Spleen (tissue), 7 donors: ENCODE data around the gene SRD5A2.

Experiments used
- POLR2A ChIP-seq, 3 donors: fragments of 450-650 bp; IDR thresholded peaks; one replicate each; pipeline ENCODE4 v1.5.1; 2017; ENCODE audit warnings: antibody characterized with exemption in 3 of 3, mild to moderate bottlenecking in 1 of 3
- POLR2AphosphoS5 ChIP-seq, 3 donors: sonication (generic); formaldehyde crosslinking; IDR thresholded peaks; one replicate each; pipeline ENCODE4 v1.5.1; 2017; ENCODE audit warnings: antibody characterized with exemption in 3 of 3
- TF ChIP-seq, protein P1 (sequence below), 11 experiments: fragments of 200-600 bp in 7 of 11; fragments of 450-650 bp in 4 of 11; sonication (generic) in 4 of 11; IDR thresholded peaks in 8 of 11; conservative IDR thresholded peaks in 3 of 11; 1 replicate in 7 of 11; 2 replicates in 4 of 11; pipeline versions ENCODE4 v1.4.0 to v1.8.0; 2016 to 2021; ENCODE audit warnings: antibody characterized with exemption in 11 of 11, inconsistent platforms in 4 of 11, mild to moderate bottlenecking in 1 of 11
- donor health status: DM: no; HTN: no; CAD: no; lungs with moderate emphysema.
- donor health status: DM: no; HTN: no; CAD: no.
- donor health status: DM: no; HTN: no; CAD: no.

DNA sequence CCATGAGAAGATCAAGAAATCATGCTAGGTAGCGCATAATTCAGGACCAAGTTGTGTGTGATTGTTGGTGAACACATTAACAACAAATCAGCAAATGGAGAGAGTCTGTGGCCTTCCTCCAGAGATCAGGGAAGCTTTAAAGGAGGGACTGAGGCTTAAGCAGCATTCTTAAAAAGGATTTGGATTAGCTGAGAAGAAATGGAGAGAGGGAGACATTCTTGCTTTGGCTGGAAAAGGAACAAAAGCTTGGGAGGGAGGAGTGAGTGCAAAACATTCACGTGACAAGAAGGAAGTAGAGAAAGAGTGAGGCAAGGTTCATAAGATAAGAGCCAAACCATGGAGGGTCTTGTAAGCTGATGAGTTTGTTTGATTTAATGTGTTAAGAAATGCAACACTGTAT, 75.6 kb downstream of the SRD5A2 start:
- TF ChIP-seq, protein P1, sequence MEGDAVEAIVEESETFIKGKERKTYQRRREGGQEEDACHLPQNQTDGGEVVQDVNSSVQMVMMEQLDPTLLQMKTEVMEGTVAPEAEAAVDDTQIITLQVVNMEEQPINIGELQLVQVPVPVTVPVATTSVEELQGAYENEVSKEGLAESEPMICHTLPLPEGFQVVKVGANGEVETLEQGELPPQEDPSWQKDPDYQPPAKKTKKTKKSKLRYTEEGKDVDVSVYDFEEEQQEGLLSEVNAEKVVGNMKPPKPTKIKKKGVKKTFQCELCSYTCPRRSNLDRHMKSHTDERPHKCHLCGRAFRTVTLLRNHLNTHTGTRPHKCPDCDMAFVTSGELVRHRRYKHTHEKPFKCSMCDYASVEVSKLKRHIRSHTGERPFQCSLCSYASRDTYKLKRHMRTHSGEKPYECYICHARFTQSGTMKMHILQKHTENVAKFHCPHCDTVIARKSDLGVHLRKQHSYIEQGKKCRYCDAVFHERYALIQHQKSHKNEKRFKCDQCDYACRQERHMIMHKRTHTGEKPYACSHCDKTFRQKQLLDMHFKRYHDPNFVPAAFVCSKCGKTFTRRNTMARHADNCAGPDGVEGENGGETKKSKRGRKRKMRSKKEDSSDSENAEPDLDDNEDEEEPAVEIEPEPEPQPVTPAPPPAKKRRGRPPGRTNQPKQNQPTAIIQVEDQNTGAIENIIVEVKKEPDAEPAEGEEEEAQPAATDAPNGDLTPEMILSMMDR (IDR thresholded peaks at IDR 0.05 in 8 of 11, conservative IDR thresholded peaks at IDR 0.05 in 3 of 11): no peak
- no peak for TF ChIP-seq POLR2AphosphoS5 (IDR thresholded peaks at IDR 0.05)
- no peak for TF ChIP-seq POLR2A (IDR thresholded peaks at IDR 0.05)
